ENCODE measurements around the gene GNAQ. TPM values are rescaled to one million over a fixed set of nuclear protein-coding genes. Genes with fewer than 3 reads are reported as not detected.

Gene GNAQ
- total and polyA plus RNA-seq, 2 experiments from 2014 or later, result 21.1 to 43.1 TPM

GRCh38 chr9:77826621-77827020 is 205.0 kb downstream of the GNAQ start:
- H3K79me2 ChIP-seq (replicated peaks; ENCODE audit: insufficient read depth), result no peaks in the 10 kb centered on the region

More at GRCh38 chr9:77826621-77827020, 205.0 kb downstream of the GNAQ start:
- ATAC-seq (no peak), DNase-seq (ENCODE audit: low spot score) (no peak)
- Histone ChIP-seq H4K20me1 (replicated peaks; ENCODE audit: insufficient read depth) (no peaks in the 10 kb centered on the region), H3F3A (replicated peaks; ENCODE audit: low read depth) (no peaks in the 10 kb centered on the region), H2AFZ (no peak overlapping the region), H3K4me2 (no peak overlapping the region), H3K27me3 (ENCODE audit: insufficient read depth) (no peaks in the 10 kb centered on the region), H3K9me2 (ENCODE audit: insufficient read depth) (no peaks in the 10 kb centered on the region), H3K4me1 (ENCODE audit: insufficient read depth) (no peaks in the 10 kb centered on the region), H3K36me3 (ENCODE audit: insufficient read depth) (no peaks in the 10 kb centered on the region), H3K4me3 (no peak overlapping the region), H3K27ac (ENCODE audit: low read depth) (no peak overlapping the region)
- TF ChIP-seq ZNF462 (CRISPR knock-in tag; IDR thresholded peaks at IDR 0.05) (no peak), ZNF331 (CRISPR knock-in tag; IDR thresholded peaks at IDR 0.05; ENCODE audit: low read depth) (no peak), CREB1 (CRISPR knock-in tag; IDR thresholded peaks at IDR 0.05; ENCODE audit: low read depth) (no peak), EZH2 (IDR thresholded peaks at IDR 0.05; ENCODE audit: low read depth, unreplicated experiment) (no peak), NANOG (IDR thresholded peaks at IDR 0.05; ENCODE audit: borderline replicate concordance) (no peak), ZNF114 (CRISPR knock-in tag; IDR thresholded peaks at IDR 0.05) (no peak), STAT1 (IDR thresholded peaks at IDR 0.05; ENCODE audit: unreplicated experiment) (no peak), JUNB (IDR thresholded peaks at IDR 0.05; ENCODE audit: unreplicated experiment) (no peak), POLR2AphosphoS5 (IDR thresholded peaks at IDR 0.05; ENCODE audit: low read depth) (no peak), EZH2phosphoT487 (IDR thresholded peaks at IDR 0.05; ENCODE audit: unreplicated experiment) (no peak)
- TF ChIP-seq, protein P1, sequence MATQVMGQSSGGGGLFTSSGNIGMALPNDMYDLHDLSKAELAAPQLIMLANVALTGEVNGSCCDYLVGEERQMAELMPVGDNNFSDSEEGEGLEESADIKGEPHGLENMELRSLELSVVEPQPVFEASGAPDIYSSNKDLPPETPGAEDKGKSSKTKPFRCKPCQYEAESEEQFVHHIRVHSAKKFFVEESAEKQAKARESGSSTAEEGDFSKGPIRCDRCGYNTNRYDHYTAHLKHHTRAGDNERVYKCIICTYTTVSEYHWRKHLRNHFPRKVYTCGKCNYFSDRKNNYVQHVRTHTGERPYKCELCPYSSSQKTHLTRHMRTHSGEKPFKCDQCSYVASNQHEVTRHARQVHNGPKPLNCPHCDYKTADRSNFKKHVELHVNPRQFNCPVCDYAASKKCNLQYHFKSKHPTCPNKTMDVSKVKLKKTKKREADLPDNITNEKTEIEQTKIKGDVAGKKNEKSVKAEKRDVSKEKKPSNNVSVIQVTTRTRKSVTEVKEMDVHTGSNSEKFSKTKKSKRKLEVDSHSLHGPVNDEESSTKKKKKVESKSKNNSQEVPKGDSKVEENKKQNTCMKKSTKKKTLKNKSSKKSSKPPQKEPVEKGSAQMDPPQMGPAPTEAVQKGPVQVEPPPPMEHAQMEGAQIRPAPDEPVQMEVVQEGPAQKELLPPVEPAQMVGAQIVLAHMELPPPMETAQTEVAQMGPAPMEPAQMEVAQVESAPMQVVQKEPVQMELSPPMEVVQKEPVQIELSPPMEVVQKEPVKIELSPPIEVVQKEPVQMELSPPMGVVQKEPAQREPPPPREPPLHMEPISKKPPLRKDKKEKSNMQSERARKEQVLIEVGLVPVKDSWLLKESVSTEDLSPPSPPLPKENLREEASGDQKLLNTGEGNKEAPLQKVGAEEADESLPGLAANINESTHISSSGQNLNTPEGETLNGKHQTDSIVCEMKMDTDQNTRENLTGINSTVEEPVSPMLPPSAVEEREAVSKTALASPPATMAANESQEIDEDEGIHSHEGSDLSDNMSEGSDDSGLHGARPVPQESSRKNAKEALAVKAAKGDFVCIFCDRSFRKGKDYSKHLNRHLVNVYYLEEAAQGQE (IDR thresholded peaks at IDR 0.05; ENCODE audit: unreplicated experiment), result no peak
- TF ChIP-seq, protein P2, sequence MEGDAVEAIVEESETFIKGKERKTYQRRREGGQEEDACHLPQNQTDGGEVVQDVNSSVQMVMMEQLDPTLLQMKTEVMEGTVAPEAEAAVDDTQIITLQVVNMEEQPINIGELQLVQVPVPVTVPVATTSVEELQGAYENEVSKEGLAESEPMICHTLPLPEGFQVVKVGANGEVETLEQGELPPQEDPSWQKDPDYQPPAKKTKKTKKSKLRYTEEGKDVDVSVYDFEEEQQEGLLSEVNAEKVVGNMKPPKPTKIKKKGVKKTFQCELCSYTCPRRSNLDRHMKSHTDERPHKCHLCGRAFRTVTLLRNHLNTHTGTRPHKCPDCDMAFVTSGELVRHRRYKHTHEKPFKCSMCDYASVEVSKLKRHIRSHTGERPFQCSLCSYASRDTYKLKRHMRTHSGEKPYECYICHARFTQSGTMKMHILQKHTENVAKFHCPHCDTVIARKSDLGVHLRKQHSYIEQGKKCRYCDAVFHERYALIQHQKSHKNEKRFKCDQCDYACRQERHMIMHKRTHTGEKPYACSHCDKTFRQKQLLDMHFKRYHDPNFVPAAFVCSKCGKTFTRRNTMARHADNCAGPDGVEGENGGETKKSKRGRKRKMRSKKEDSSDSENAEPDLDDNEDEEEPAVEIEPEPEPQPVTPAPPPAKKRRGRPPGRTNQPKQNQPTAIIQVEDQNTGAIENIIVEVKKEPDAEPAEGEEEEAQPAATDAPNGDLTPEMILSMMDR (conservative IDR thresholded peaks at IDR 0.05; ENCODE audit: low read depth in 2 of 2), result no peak
- TF ChIP-seq, protein P3, sequence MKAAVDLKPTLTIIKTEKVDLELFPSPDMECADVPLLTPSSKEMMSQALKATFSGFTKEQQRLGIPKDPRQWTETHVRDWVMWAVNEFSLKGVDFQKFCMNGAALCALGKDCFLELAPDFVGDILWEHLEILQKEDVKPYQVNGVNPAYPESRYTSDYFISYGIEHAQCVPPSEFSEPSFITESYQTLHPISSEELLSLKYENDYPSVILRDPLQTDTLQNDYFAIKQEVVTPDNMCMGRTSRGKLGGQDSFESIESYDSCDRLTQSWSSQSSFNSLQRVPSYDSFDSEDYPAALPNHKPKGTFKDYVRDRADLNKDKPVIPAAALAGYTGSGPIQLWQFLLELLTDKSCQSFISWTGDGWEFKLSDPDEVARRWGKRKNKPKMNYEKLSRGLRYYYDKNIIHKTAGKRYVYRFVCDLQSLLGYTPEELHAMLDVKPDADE (IDR thresholded peaks at IDR 0.05), result no peak
- peaks cover 3% of the 10 kb centered on the region; the same call in 1 of the 3 replicates for H3K36me3 Mint-ChIP-seq (ENCODE audit: low read depth)
- H3K4me3 Mint-ChIP-seq, result no peak overlapping the region
- peaks cover 5% of the 10 kb centered on the region; the same call in 2 of the 3 replicates for H3K4me1 Mint-ChIP-seq
- no peaks in the 10 kb centered on the region for H3K9me3 Mint-ChIP-seq
- H3K27me3 Mint-ChIP-seq (ENCODE audit: insufficient read depth, low read depth, poor library complexity), result no peaks in the 10 kb centered on the region
- H3K27ac Mint-ChIP-seq, result no peak overlapping the region
